ENCODE measurements around the gene TFF3.

Gene TFF3

DNA sequence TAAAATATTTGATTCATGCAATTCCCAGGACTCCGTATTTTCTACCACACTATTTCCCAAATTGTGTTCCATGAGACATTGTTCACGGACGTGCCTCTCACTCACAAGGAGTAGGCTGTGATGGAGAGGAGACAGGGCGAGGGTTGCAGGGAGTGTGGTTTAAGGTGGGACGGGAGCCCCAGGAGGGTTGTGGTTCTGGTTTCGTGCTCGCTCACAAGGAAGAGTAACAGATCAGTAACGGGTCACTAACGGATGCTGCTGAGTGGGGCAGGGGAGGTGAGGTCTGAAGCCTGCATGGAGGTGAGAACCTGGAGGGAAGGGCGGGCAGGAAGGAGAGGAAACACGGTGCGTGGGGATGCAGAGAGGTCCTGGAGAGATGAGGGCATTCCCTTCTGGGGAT is 28.8 kb downstream of the TFF3 start:
- H3K36me3 ChIP-seq (ENCODE audit: insufficient read depth, low read length), result peaks cover 70% of the 10 kb centered on the region; the same call in 1 of the 2 replicates
- H2AFZ ChIP-seq (ENCODE audit: low read length), result no peak overlapping the region
- H4K20me1 ChIP-seq (ENCODE audit: insufficient read depth, low read length, poor library complexity, severe bottlenecking), result no peaks in the 10 kb centered on the region
- H3K27me3 ChIP-seq (ENCODE audit: insufficient read depth, low read length, poor library complexity, severe bottlenecking), result no peaks in the 10 kb centered on the region
- no peak overlapping the region for H3K4me3 ChIP-seq (ENCODE audit: low read length, poor library complexity, severe bottlenecking)
- H3K79me2 ChIP-seq (ENCODE audit: insufficient read depth, low read length), result no peaks in the 10 kb centered on the region
- H3K9ac ChIP-seq (ENCODE audit: low read depth, low read length, poor library complexity, severe bottlenecking), result no peak overlapping the region
- H3F3A ChIP-seq (ENCODE audit: low read depth), result 0 out of 2 replicates have a peak, but pooled peaks cover 3% of the 10 kb centered on the region
- H3K9me2 ChIP-seq (replicated peaks; ENCODE audit: low read depth, low read length), result no peaks in the 10 kb centered on the region
- no peaks in the 10 kb centered on the region for H3K4me1 ChIP-seq (ENCODE audit: insufficient read depth, low read length, poor library complexity, severe bottlenecking)
- H3K9me3 ChIP-seq (ENCODE audit: insufficient read depth, low read depth, low read length), result no peaks in the 10 kb centered on the region
- TF ChIP-seq EZH2phosphoT487 (IDR thresholded peaks at IDR 0.05; ENCODE audit: borderline replicate concordance), result no peak
- TF ChIP-seq, protein P1, sequence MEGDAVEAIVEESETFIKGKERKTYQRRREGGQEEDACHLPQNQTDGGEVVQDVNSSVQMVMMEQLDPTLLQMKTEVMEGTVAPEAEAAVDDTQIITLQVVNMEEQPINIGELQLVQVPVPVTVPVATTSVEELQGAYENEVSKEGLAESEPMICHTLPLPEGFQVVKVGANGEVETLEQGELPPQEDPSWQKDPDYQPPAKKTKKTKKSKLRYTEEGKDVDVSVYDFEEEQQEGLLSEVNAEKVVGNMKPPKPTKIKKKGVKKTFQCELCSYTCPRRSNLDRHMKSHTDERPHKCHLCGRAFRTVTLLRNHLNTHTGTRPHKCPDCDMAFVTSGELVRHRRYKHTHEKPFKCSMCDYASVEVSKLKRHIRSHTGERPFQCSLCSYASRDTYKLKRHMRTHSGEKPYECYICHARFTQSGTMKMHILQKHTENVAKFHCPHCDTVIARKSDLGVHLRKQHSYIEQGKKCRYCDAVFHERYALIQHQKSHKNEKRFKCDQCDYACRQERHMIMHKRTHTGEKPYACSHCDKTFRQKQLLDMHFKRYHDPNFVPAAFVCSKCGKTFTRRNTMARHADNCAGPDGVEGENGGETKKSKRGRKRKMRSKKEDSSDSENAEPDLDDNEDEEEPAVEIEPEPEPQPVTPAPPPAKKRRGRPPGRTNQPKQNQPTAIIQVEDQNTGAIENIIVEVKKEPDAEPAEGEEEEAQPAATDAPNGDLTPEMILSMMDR (conservative IDR thresholded peaks at IDR 0.05; ENCODE audit: low read length), result no peak
- no peak overlapping the region for H3K4me2 ChIP-seq (ENCODE audit: low read depth, low read length, poor library complexity, severe bottlenecking)

DNA sequence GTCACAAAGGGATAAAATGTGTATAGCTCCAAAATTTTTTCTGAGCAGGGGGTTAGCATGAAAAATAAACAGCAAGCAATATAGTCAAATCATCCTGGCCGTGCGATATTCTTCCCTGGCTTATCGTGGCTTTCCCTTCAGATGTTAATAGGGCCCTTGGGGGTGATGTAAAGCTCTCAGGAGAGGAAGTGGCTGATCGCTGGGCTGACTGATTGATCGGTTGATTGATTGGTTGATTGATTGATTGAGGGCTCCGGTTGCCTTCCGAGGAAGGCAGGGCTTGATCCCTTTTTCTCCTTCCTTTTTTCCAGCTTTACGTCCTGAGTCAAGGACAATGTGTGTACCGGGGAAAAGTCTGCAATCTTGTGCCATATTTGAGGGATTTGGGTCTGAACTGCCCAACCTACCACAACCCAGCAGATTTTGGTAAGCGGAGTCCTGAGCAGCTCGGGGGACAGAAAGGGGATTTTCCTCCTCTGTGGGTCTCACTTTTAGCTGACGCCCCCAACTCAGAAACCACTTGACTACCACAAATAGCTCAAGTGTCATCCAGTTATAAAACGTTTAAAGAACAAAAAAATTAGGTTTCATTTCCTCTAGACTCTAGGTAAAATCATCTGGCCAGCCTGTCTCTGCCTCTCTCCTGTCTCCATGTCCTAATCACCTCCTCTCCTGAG is 29.5 kb downstream of the TFF3 start:
- Histone ChIP-seq H3K36me3 (ENCODE audit: insufficient read depth, low read length) (peaks cover 68% of the 10 kb centered on the region; the same call in 1 of the 2 replicates), H4K20me1 (ENCODE audit: insufficient read depth, low read length, poor library complexity, severe bottlenecking) (no peaks in the 10 kb centered on the region), H3K27me3 (ENCODE audit: insufficient read depth, low read length, poor library complexity, severe bottlenecking) (no peaks in the 10 kb centered on the region), H3K79me2 (ENCODE audit: insufficient read depth, low read length) (no peaks in the 10 kb centered on the region), H3K9me3 (ENCODE audit: insufficient read depth, low read depth, low read length) (no peaks in the 10 kb centered on the region), H3K4me3 (ENCODE audit: low read length, poor library complexity, severe bottlenecking) (no peak overlapping the region), H3K9me2 (replicated peaks; ENCODE audit: low read depth, low read length) (no peaks in the 10 kb centered on the region), H3F3A (ENCODE audit: low read depth) (no peaks in the 10 kb centered on the region), H2AFZ (ENCODE audit: low read length) (no peak overlapping the region), H3K4me1 (ENCODE audit: insufficient read depth, low read length, poor library complexity, severe bottlenecking) (no peaks in the 10 kb centered on the region), H3K9ac (ENCODE audit: low read depth, low read length, poor library complexity, severe bottlenecking) (no peak overlapping the region), H3K4me2 (ENCODE audit: low read depth, low read length, poor library complexity, severe bottlenecking) (no peak overlapping the region)
- no peak for TF ChIP-seq EZH2phosphoT487 (IDR thresholded peaks at IDR 0.05; ENCODE audit: borderline replicate concordance)
- TF ChIP-seq, protein P1 (conservative IDR thresholded peaks at IDR 0.05; ENCODE audit: low read length), result no peak

DNA sequence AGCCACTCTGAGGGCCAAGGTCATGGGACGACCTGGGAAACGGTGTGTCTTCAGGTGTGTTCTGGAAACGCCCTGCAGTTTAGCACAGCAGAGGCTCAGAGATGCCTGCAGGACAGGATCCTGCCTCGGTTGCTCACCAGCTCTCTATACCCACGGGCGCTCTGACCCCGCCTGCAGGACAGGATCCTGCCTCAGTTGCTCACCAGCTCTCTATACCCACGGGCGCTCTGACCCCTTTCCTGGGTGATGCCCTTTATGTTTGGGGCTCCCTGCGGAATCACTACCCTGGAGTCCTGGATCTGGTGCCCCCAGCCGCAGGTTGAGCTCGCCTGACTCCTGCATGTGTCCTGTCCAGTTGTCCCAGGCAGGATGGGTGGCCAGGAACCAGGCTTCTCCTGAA is 32.5 kb downstream of the TFF3 start:
- TF ChIP-seq, protein P1 (conservative IDR thresholded peaks at IDR 0.05; ENCODE audit: low read length), result no peak
- no peak for TF ChIP-seq EZH2phosphoT487 (IDR thresholded peaks at IDR 0.05; ENCODE audit: borderline replicate concordance)
- Histone ChIP-seq H3F3A (ENCODE audit: low read depth) (no peaks in the 10 kb centered on the region), H3K4me1 (ENCODE audit: insufficient read depth, low read length, poor library complexity, severe bottlenecking) (no peaks in the 10 kb centered on the region), H3K9ac (ENCODE audit: low read depth, low read length, poor library complexity, severe bottlenecking) (no peak overlapping the region), H3K9me3 (ENCODE audit: insufficient read depth, low read depth, low read length) (no peaks in the 10 kb centered on the region), H3K79me2 (ENCODE audit: insufficient read depth, low read length) (no peaks in the 10 kb centered on the region), H3K4me3 (ENCODE audit: low read length, poor library complexity, severe bottlenecking) (no peak overlapping the region), H3K4me2 (ENCODE audit: low read depth, low read length, poor library complexity, severe bottlenecking) (no peak overlapping the region), H3K9me2 (replicated peaks; ENCODE audit: low read depth, low read length) (no peaks in the 10 kb centered on the region), H3K27me3 (ENCODE audit: insufficient read depth, low read length, poor library complexity, severe bottlenecking) (no peaks in the 10 kb centered on the region), H4K20me1 (ENCODE audit: insufficient read depth, low read length, poor library complexity, severe bottlenecking) (no peaks in the 10 kb centered on the region), H3K36me3 (ENCODE audit: insufficient read depth, low read length) (peaks cover 70% of the 10 kb centered on the region; the same call in 1 of the 2 replicates), H2AFZ (ENCODE audit: low read length) (no peak overlapping the region)
